HL-60/S4 treated with retinoic acid at 250 ng/mL for 4 days and 3 days (cell line): ENCODE data around the gene PIAS3.
"Not testable (repeated sequence)": the region's sequence is repeated elsewhere in the genome, so short reads cannot be mapped to it uniquely, and the experiment has no call there.

Experiments
- in situ Hi-C: fragments of 300-500 bp; cut with MboI; formaldehyde crosslinking; loops from 2 replicates; pipeline ENCODE4 v1.7.0; 2022; ENCODE audit warnings: low sequenced_read_pairs

PIAS3 gene

DNA sequence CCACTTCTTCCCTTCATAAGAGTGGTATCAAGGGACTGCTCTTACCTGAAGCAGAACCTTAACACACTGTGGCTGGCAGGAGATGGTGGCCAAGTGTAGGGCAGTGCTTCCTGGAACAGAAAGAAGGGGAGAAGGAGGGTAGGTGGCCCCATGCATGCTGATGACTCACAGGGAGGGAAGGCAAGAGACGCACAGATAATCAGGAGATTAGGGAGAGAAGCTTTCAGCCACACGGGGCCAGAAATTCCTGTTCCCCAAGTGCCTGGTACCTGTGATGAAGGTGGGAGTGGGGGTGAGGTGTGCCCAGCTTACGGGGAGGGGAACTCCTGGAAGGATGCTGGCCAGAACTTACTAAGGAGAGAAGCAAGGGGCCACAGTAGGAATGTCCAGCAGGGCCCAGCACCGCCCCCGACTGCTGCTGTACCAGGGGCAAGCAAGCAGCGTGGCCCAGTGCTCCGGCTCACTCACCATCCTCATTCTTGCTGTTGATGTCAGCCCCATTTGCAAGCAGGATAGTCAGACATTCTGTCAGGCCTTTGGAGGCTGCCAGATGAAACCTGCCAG lies 19.1 kb upstream of the PIAS3 start:
- in situ Hi-C loops: no loop called here

GRCh38 chr1:145874646-145875045 lies 15.8 kb upstream of the PIAS3 start:
- in situ Hi-C loops: no loop called here

DNA sequence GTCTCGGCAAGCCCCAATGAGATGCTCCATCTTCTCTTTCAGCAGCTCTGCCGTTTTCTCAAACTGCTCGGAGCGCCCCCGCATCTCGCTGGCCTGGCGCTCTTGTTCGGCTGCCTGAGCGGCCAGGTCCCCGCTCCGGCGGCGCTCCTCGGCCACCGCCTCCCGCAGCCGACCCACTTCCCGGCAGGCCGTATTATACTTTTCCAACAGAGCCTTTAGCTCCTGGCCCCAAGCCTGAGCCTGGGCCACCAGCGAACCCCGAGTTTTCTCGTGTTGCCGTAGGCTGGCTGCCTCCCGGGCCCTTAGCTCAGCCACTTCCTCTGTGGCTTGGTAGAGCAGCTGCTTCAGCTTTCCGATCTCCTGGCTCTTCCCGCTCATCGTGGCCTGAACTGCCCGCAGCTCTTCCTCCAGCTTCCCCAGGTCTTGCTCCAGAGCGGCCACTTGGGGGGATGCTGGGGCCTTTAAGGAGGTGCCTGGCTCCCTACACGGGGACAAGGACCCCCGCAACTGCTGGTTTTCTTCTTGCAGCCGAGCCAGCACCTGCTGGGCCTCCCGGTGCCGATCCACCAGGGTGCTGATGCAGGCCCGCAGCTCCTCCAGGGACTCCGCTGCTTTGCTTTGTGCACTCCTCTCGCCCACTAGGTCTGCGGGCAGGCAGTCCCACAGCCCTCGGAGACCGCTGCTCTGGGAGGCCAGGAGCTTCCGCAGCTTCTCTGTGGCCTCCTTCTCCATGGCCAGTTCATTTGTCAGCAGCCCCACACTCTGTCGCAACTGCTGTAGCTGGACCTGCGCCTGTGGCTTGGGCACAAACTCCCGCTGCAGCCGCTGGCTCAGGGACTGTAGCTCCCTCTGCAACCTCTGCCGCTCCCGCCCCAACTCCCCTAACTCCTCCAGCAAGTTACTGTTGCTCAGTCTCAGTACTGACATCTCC lies 13.4 kb upstream of the PIAS3 start:
- in situ Hi-C loops: no loop called here

DNA sequence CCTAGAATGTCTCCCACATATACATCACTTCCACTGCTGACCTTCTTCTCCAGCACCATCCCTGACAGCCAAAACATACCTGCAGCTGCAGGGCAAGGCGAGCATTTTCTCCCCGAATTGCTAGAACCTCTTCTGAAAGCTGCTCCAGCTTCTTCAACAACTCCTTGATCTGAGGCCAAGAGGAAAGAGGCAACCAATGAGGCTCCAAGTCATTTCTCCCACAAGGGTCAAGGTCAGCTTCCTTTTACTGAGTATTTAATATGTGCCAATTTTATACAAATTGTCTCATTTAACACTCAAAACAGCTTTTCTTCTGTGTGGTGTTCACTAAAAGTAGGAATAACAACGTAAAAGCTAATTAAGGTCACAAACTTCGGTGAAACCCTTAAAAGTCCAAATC lies 9.4 kb upstream of the PIAS3 start:
- in situ Hi-C loops: no loop called here

GRCh38 chr1:145863282-145864018 lies 4.6 kb upstream of the PIAS3 start:
- in situ Hi-C loops: no loop called here

DNA sequence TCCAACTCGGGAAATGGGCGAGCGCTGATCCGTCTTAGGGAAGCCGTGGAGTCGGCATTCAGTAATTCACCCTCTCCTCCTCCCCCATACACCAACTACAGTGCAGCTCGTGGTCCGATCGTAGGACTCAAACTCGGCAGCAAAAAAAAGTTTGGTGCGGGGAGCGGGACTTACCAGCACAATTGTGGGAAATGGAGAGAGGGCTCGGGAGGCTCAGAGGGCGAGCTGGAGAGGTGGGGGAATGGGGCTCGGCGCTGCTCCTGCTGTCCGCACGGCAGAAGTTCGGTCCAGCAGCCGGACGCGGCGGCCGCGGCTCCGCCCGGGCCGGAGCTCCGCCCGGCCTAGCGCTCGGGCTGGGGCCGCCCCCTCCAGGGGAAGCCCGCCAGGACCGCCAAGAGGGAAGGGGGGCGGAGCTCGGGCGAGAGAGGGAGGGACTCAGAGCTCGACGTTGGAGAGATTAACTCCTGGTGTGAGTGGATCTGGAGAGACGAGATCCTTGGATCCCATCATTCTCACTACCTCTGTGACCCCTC lies 676 bp upstream of the PIAS3 start:
- in situ Hi-C loops: loop anchor here (10.0 kb wide), 2 partner anchors 45 to 155 kb away; no protein-coding TSS in a partner anchor

DNA sequence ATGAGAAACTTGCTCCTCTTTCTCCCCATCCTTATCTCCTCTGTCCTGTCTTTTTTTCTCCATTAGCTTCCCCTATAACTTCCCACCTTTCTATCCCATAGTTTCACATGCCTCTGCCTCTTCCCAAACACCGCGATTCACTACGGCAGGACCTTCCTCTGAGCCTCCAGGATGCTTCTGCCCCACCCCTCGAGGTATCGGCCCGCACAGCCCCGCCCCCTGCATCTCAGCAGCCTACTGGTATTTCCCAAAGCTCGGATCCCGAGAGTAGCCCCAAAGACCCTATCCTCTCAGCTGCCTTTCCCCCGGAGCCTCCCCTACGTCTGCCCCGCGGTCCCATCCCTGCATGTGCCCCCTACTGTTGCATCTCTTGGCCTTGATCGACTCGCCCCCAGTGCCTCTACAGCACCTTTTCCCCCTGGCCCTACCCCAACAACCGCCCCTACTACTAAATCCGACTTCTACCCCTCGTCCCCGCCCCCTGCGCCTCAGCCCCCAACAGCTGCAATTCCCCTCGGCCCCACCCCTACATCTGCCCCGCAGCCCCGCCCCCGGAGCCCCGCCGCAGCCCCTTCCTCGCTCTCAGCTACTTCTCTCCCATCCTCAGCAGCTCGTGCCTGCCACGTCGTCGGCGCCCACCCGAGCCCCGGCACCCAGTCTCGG lies 512 bp downstream of the PIAS3 start:
- in situ Hi-C loops: loop anchor here (10.0 kb wide), 2 partner anchors 46 to 156 kb away; no protein-coding TSS in a partner anchor

GRCh38 chr1:145857170-145857569 lies 1.7 kb downstream of the PIAS3 start:
- in situ Hi-C loops: loop anchor here (10.0 kb wide), 2 partner anchors 48 to 158 kb away; no protein-coding TSS in a partner anchor

DNA sequence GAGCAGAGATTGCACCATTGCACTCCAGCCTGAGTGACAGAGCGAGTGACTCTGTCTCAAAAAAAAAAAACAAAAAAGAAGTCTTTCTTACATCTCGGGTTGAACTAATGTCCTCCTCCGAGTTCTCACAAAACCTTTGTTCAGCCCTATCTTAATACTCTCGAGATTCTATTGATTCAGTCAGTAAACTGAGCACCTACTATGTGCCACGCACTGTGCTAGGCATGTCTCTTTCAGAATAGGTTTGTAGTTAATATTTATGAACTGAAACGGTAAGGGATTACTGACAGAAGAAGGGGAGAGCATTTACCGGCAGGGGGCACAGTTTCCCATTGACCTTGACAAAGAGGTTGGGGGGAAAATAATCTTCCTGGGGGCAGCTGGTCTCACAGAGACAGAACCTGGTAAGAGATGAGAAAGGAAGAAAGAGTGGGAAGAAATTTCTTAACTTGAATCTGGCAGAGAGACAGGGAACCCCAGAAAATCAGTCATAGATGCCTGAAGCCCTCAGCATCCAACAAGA lies 3.4 kb downstream of the PIAS3 start:
- in situ Hi-C loops: loop anchor here (10.0 kb wide), 2 partner anchors 49 to 159 kb away; no protein-coding TSS in a partner anchor

GRCh38 chr1:145849356-145850160 lies 9.3 kb downstream of the PIAS3 start:
- in situ Hi-C loops: loop anchor here (10.0 kb wide), 2 partner anchors 55 to 165 kb away; no protein-coding TSS in a partner anchor

- in situ Hi-C loops: no loop called here
Measured at GRCh38 chr1:145847827-145848226, 11.1 kb downstream of the PIAS3 start.

GRCh38 chr1:145846201-145846612 lies 12.7 kb downstream of the PIAS3 start:
- in situ Hi-C loops: no loop called here

GRCh38 chr1:145845514-145846161 lies 13.2 kb downstream of the PIAS3 start, which contains the start of gene NUDT17:
NUDT17 (plus strand) TSS chr1:145845630; CDS start chr1:145845641, 11 bp downstream.
- in situ Hi-C loops: no loop called here

- in situ Hi-C loops: no loop called here
Measured at GRCh38 chr1:145845144-145845513, 13.8 kb downstream of the PIAS3 start.

GRCh38 chr1:145843031-145843430 lies 15.8 kb downstream of the PIAS3 start:
- in situ Hi-C loops: no loop called here

DNA sequence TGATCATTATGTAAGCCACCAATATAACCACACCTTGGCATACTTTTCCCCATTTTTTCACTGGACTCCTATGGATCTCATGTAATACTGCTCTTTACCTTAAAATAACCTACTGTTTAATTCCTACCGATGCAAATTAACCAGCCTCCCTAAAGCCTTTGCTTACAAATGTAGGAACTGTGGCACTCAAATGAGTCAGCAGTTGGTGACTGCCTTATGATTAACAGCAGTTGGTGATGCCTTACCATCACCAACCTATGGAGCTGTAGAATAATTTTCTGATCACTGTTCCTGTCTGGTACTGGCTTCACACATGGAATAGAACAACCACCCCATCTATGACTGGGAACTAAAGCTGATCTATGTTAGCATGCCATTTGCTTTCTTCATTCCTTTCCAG lies 21.2 kb downstream of the PIAS3 start:
- in situ Hi-C loops: no loop called here

DNA sequence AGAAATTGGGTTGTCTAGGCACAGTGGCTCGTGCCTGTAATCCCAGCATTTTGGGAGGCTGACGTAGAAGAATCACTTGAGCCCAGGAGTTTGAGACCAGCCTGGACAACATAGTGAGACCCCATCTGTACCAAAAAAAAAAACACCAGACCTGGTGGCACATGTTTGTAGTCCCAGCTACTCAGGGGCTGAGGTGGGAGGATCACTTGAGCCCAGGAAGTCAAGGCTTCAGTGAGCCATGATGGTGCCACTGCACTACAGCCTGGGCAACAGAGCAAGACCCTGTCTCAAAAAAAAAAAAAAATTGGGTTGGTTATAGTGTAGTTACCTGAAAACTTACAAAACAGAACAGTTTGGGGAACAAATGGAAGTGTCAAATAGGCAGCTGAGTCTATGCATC lies 28.1 kb downstream of the PIAS3 start:
- in situ Hi-C loops: not testable (repeated sequence)

GRCh38 chr1:145828367-145829026 lies 30.4 kb downstream of the PIAS3 start:
- in situ Hi-C loops: no loop called here
